ENCODE measurements around the gene CSH1. TPM values are rescaled to one million over a fixed set of nuclear protein-coding genes. Genes with fewer than 3 reads are reported as not detected.

Gene CSH1
- total and polyA plus RNA-seq, 2 donors (not counting 1 experiment from before 2014, with no cell fraction given), result not detected

- Histone ChIP-seq H3K4me3 (replicated peaks in 1 of 4; ENCODE audit: control extremely low read depth in 1 of 4, insufficient read depth in 1 of 4, low read depth in 3 of 4, low read length in 4 of 4) (no peak overlapping the region), H3K9ac (ENCODE audit: insufficient read depth, low read length) (no peak overlapping the region), H3K27me3 (ENCODE audit: control insufficient read depth, insufficient read depth, low read length) (peaks cover 6% of the 10 kb centered on the region), H3K4me2 (ENCODE audit: extremely low read depth, insufficient read depth, low read length) (no peak overlapping the region), H2AFZ (ENCODE audit: low read length) (no peak overlapping the region), H3K79me2 (ENCODE audit: control insufficient read depth, insufficient read depth, low read length) (no peaks in the 10 kb centered on the region), H3K36me3 (ENCODE audit: control insufficient read depth, insufficient read depth, low read length) (no peaks in the 10 kb centered on the region), H3K9me3 (ENCODE audit: control insufficient read depth, insufficient read depth, low read depth, low read length) (no peaks in the 10 kb centered on the region), H3K4me1 (ENCODE audit: control insufficient read depth, extremely low read depth, insufficient read depth, low read length) (no peaks in the 10 kb centered on the region), H4K20me1 (ENCODE audit: control insufficient read depth, extremely low read depth, insufficient read depth, low read length) (no peaks in the 10 kb centered on the region), H3K27ac (ENCODE audit: insufficient read depth, low read length) (no peak overlapping the region)
- TF ChIP-seq, protein P1, sequence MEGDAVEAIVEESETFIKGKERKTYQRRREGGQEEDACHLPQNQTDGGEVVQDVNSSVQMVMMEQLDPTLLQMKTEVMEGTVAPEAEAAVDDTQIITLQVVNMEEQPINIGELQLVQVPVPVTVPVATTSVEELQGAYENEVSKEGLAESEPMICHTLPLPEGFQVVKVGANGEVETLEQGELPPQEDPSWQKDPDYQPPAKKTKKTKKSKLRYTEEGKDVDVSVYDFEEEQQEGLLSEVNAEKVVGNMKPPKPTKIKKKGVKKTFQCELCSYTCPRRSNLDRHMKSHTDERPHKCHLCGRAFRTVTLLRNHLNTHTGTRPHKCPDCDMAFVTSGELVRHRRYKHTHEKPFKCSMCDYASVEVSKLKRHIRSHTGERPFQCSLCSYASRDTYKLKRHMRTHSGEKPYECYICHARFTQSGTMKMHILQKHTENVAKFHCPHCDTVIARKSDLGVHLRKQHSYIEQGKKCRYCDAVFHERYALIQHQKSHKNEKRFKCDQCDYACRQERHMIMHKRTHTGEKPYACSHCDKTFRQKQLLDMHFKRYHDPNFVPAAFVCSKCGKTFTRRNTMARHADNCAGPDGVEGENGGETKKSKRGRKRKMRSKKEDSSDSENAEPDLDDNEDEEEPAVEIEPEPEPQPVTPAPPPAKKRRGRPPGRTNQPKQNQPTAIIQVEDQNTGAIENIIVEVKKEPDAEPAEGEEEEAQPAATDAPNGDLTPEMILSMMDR (conservative IDR thresholded peaks at IDR 0.05 in 1 of 2, IDR thresholded peaks at IDR 0.05 in 1 of 2; ENCODE audit: low read depth in 1 of 2, low read length in 2 of 2), result no peak
- TF ChIP-seq EZH2 (IDR thresholded peaks at IDR 0.05; ENCODE audit: low read length, missing control alignments), result no peak
- no peak for DNase-seq (ENCODE audit: low read depth in 2 of 2)
These were observed 38.1 kb upstream of the CSH1 start for GRCh38 chr17:63934183-63935112.

- no peak for DNase-seq (ENCODE audit: low read depth in 2 of 2)
- Histone ChIP-seq H3K4me3 (replicated peaks in 1 of 4; ENCODE audit: control extremely low read depth in 1 of 4, insufficient read depth in 1 of 4, low read depth in 3 of 4, low read length in 4 of 4) (no peak overlapping the region), H3K9ac (ENCODE audit: insufficient read depth, low read length) (no peak overlapping the region), H3K79me2 (ENCODE audit: control insufficient read depth, insufficient read depth, low read length) (no peaks in the 10 kb centered on the region), H3K36me3 (ENCODE audit: control insufficient read depth, insufficient read depth, low read length) (no peaks in the 10 kb centered on the region), H4K20me1 (ENCODE audit: control insufficient read depth, extremely low read depth, insufficient read depth, low read length) (no peaks in the 10 kb centered on the region), H3K27ac (ENCODE audit: insufficient read depth, low read length) (no peak overlapping the region), H3K4me1 (ENCODE audit: control insufficient read depth, extremely low read depth, insufficient read depth, low read length) (no peaks in the 10 kb centered on the region), H3K4me2 (ENCODE audit: extremely low read depth, insufficient read depth, low read length) (no peak overlapping the region), H3K27me3 (ENCODE audit: control insufficient read depth, insufficient read depth, low read length) (peaks cover 6% of the 10 kb centered on the region), H3K9me3 (ENCODE audit: control insufficient read depth, insufficient read depth, low read depth, low read length) (no peaks in the 10 kb centered on the region), H2AFZ (ENCODE audit: low read length) (no peak overlapping the region)
- TF ChIP-seq EZH2 (IDR thresholded peaks at IDR 0.05; ENCODE audit: low read length, missing control alignments), result no peak
- TF ChIP-seq, protein P1 (conservative IDR thresholded peaks at IDR 0.05 in 1 of 2, IDR thresholded peaks at IDR 0.05 in 1 of 2; ENCODE audit: low read depth in 1 of 2, low read length in 2 of 2), result no peak
These were observed 37.2 kb upstream of the CSH1 start for GRCh38 chr17:63933598-63933997.

DNA sequence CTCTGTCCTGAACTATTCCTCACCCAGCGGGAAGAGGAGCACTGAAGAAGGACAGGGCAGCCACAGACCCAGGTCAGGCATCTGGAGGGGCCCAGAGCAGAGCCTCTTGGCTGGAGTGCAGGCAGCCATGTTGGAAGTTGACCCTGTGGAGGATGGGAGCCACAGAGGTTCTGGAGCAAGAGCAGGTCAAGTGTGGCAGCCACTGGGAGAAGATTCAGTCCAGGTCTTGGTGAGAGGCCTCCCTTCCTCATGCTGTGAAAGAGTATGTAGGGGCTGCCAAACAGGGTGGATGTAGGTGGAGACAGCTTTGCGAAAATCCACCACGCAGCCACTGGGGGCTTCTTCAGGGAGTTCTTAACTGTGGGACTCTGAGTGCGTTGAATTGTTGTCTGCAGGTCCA lies 36.3 kb upstream of the CSH1 start:
- Histone ChIP-seq H3K4me1 (ENCODE audit: control insufficient read depth, extremely low read depth, insufficient read depth, low read length) (no peaks in the 10 kb centered on the region), H3K36me3 (ENCODE audit: control insufficient read depth, insufficient read depth, low read length) (no peaks in the 10 kb centered on the region), H4K20me1 (ENCODE audit: control insufficient read depth, extremely low read depth, insufficient read depth, low read length) (no peaks in the 10 kb centered on the region), H2AFZ (ENCODE audit: low read length) (no peak overlapping the region), H3K9ac (ENCODE audit: insufficient read depth, low read length) (no peak overlapping the region), H3K27ac (ENCODE audit: insufficient read depth, low read length) (no peak overlapping the region), H3K27me3 (ENCODE audit: control insufficient read depth, insufficient read depth, low read length) (peaks cover 11% of the 10 kb centered on the region), H3K9me3 (ENCODE audit: control insufficient read depth, insufficient read depth, low read depth, low read length) (no peaks in the 10 kb centered on the region), H3K4me3 (replicated peaks in 1 of 4; ENCODE audit: control extremely low read depth in 1 of 4, insufficient read depth in 1 of 4, low read depth in 3 of 4, low read length in 4 of 4) (no peak overlapping the region), H3K79me2 (ENCODE audit: control insufficient read depth, insufficient read depth, low read length) (no peaks in the 10 kb centered on the region), H3K4me2 (ENCODE audit: extremely low read depth, insufficient read depth, low read length) (no peak overlapping the region)
- TF ChIP-seq EZH2 (IDR thresholded peaks at IDR 0.05; ENCODE audit: low read length, missing control alignments), result no peak
- TF ChIP-seq, protein P1 (conservative IDR thresholded peaks at IDR 0.05 in 1 of 2, IDR thresholded peaks at IDR 0.05 in 1 of 2; ENCODE audit: low read depth in 1 of 2, low read length in 2 of 2), result no peak
- DNase-seq (ENCODE audit: low read depth in 2 of 2), result no peak
